Left ventricle myocardium inferior (tissue), 1 donor: ENCODE measurements around the gene OR2T11. TPM values are rescaled to one million over a fixed set of nuclear protein-coding genes. Genes with fewer than 3 reads are reported as not detected.
"Not testable (repeated sequence)": the region's sequence is repeated elsewhere in the genome, so short reads cannot be mapped to it uniquely, and the experiment has no call there.

ENCODE experiments used
- DNase-seq: peaks from one replicate; pipeline ENCODE4 v3.0.0-alpha.2; 2020
- H3K27ac ChIP-seq: fragments of 200-600 bp; replicated peaks from 2 replicates; pipeline ENCODE4 v1.8.0; 2021
- H3K27me3 ChIP-seq: fragments of 200-600 bp; 2 replicates; pipeline ENCODE4 v1.8.0; 2021; ENCODE audit warnings: low read depth
- H3K36me3 ChIP-seq: fragments of 200-600 bp; 2 replicates; pipeline ENCODE4 v1.8.0; 2021
- H3K4me1 ChIP-seq: fragments of 200-600 bp; 2 replicates; pipeline ENCODE4 v1.8.0; 2021
- H3K4me3 ChIP-seq: fragments of 200-600 bp; 2 replicates; pipeline ENCODE4 v1.8.0; 2021; ENCODE audit warnings: mild to moderate bottlenecking, moderate library complexity
- H3K9me3 ChIP-seq: fragments of 200-600 bp; replicated peaks from 2 replicates; pipeline ENCODE4 v1.8.0; 2021
- intact Hi-C: fragments of 100-400 bp; cut with micrococcal nuclease; formaldehyde crosslinking; loops from one replicate; pipeline ENCODE4 v1.11.0; 2022
- total RNA-seq: library from RNA; stranded (reverse); fragmentation: NEBNext Ultra II Directional; extraction: Animal tissue kit (Norgen Biotek cat#: 25700); gene quantifications from one replicate; pipeline ENCODE4 v1.2.1, GENCODE V29; 2021
- TF ChIP-seq, protein P1 (sequence below): fragments of 200-600 bp; IDR thresholded peaks from 2 replicates; pipeline ENCODE4 v1.8.0; 2021; ENCODE audit warnings: antibody characterized with exemption, mild to moderate bottlenecking, borderline replicate concordance
- donor health status: DM: no; HTN: yes; CAD: no; lungs with severe emphysema.

OR2T11 gene
- total RNA-seq, 1 donor from 2014 or later, result not detected

DNA sequence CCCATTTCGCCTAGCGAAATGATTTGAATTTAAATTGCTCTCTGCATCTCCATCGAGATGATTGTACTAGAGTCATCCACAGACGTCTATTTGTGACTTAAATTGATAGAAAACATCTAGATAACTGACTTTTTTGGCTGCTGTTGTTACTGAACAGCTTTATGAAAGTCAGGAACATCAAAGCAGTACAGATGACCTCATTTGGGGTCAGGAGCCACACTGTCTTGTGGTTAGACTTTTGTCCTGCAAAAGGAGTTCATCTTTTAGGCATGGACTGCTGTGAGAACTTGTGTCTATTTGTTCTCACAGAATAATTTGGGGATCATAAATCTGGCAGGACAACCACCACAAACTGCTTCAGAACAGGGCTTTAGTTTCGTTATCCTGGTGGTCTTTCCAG, 4.8 kb upstream of the OR2T11 start:
- H3K36me3 ChIP-seq, H3K27me3 ChIP-seq, H3K4me3 ChIP-seq, DNase-seq, H3K27ac ChIP-seq, H3K9me3 ChIP-seq, H3K4me1 ChIP-seq, intact Hi-C loops: not testable (repeated sequence)

DNA sequence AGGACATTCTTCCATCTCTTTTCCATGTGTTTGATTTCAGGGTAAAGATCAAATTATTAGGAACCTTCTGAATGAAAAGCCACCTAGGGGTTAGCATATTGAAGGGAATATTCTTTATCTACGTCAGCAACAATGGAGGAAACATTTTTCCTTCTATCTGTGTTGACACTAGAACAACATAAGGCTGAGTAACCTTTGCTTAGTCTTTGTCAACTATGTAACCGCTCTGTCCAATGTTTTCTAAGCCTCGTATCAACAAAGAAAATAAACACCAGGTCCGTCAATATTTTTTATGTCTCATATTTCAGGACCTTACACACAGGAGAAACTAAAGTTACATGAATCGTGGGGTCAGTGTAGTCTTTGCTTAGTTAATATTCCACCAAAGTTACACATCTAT, 1.7 kb upstream of the OR2T11 start:
- H3K4me3 ChIP-seq, intact Hi-C loops, H3K27ac ChIP-seq, DNase-seq, H3K4me1 ChIP-seq, H3K9me3 ChIP-seq, H3K36me3 ChIP-seq, H3K27me3 ChIP-seq: not testable (repeated sequence)

GRCh38 chr1:248631354-248632008, 3.4 kb downstream of the OR2T11 start:
- H3K4me3 ChIP-seq, result no peak overlapping the region
- H3K4me1 ChIP-seq, result no peaks in the 10 kb centered on the region
- H3K36me3 ChIP-seq, result no peaks in the 10 kb centered on the region
- peaks cover 9% of the 10 kb centered on the region for H3K27me3 ChIP-seq
- intact Hi-C loops, result no loop called here
- TF ChIP-seq, protein P1, sequence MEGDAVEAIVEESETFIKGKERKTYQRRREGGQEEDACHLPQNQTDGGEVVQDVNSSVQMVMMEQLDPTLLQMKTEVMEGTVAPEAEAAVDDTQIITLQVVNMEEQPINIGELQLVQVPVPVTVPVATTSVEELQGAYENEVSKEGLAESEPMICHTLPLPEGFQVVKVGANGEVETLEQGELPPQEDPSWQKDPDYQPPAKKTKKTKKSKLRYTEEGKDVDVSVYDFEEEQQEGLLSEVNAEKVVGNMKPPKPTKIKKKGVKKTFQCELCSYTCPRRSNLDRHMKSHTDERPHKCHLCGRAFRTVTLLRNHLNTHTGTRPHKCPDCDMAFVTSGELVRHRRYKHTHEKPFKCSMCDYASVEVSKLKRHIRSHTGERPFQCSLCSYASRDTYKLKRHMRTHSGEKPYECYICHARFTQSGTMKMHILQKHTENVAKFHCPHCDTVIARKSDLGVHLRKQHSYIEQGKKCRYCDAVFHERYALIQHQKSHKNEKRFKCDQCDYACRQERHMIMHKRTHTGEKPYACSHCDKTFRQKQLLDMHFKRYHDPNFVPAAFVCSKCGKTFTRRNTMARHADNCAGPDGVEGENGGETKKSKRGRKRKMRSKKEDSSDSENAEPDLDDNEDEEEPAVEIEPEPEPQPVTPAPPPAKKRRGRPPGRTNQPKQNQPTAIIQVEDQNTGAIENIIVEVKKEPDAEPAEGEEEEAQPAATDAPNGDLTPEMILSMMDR, result no peak
- no peaks in the 10 kb centered on the region for H3K9me3 ChIP-seq
- H3K27ac ChIP-seq, result no peak overlapping the region
- DNase-seq, result no peak

GRCh38 chr1:248630551-248630950, 4.3 kb downstream of the OR2T11 start:
- Histone ChIP-seq H3K9me3 (no peaks in the 10 kb centered on the region), H3K4me3 (no peak overlapping the region), H3K27me3 (peaks cover 9% of the 10 kb centered on the region), H3K36me3 (no peaks in the 10 kb centered on the region), H3K27ac (no peak overlapping the region), H3K4me1 (no peaks in the 10 kb centered on the region)
- intact Hi-C loops, result no loop called here
- no peak for DNase-seq
- TF ChIP-seq, protein P1, result no peak

DNA sequence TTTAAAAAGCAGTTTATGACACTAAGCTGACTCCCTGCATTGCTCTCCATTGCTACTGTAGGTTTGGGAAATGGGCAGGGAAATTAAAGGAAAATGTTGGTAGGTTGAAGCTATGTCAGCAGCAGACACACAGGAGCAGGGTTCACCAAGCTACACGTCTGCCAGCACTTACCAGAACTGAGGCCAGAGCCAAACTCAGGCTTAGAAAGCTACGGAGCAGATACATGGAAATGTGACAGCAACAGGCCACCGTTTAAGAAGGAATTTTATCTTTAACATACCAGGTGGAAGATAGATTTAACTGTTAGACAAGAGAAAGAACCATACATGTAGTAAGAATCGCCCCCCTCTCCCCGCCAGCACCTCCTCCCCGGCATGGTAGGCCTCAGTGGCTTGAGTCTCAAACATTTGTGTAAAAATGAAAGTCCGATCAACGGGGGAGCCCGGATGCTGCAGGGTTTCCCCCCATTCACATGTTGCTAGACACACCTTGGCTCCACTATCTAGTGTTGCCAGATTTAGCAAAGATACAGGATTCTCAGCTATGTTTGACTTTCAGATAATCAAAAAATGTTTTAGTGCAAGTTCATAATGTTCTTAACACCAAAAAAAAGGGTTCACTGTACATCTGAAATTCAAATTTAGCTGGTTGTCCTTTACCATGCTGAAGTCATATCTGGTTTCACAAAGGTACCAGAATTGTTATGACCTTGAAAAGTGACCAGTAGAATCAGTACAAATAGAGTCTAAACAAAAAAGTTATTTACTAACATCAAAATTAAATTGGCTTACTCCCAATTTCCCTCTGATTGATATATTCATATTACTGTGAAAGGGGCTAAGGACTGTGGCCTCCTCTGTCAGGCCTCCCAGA, 6.7 kb downstream of the OR2T11 start:
- Histone ChIP-seq H3K4me3 (no peak overlapping the region), H3K4me1 (no peaks in the 10 kb centered on the region), H3K9me3 (no peaks in the 10 kb centered on the region), H3K27ac (no peak overlapping the region), H3K27me3 (peaks cover 16% of the 10 kb centered on the region), H3K36me3 (no peaks in the 10 kb centered on the region)
- intact Hi-C loops, result no loop called here
- TF ChIP-seq, protein P1, result no peak
- no peak for DNase-seq

DNA sequence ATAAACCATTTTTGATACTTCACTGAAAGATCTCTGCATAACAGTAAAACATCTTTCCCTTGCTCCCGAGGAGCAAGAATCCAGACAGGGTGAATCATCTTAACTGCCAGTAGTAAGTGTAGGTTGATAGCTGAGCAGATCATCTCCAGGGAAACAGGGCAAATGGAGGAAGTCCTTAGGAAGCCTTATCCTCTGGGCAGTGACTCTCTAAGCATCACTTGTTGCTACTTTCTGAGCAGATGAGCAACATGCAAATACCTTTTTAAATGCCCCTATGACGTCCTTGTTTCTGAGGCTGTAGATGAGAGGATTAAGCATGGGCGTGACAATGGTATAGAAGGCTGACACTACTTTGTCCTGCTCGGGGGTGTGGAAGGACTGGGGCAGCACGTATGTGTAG, 8.9 kb downstream of the OR2T11 start:
- H3K27me3 ChIP-seq, result peaks cover 19% of the 10 kb centered on the region
- TF ChIP-seq, protein P1, result no peak

More for the DNA sequence above, 8.9 kb downstream of the OR2T11 start:
- H3K4me1 ChIP-seq, result no peaks in the 10 kb centered on the region
- no peak overlapping the region for H3K27ac ChIP-seq
- H3K36me3 ChIP-seq, result no peaks in the 10 kb centered on the region
- intact Hi-C loops, result no loop called here
- no peak overlapping the region for H3K4me3 ChIP-seq
- DNase-seq, result no peak
- H3K9me3 ChIP-seq, result no peaks in the 10 kb centered on the region
